CD4-positive, alpha-beta memory T cell (primary cell): ENCODE measurements around the gene SLC6A18. TPM values are rescaled to one million over a fixed set of nuclear protein-coding genes. Genes with fewer than 3 reads are reported as not detected.

Source experiments
- CTCF ChIA-PET: fragments of 350-600 bp; sonication (Branson Sonifier 250); formaldehyde crosslinking; loops from one replicate; lab custom pipeline; 2021; ENCODE audit warnings: inconsistent platforms; ENCODE audit not compliant: partially characterized antibody; lab: Charles Lee
- POLR2A ChIA-PET: fragments of 350-600 bp; sonication (Branson Sonifier 250); formaldehyde crosslinking; loops from one replicate; lab custom pipeline; 2021; ENCODE audit not compliant: partially characterized antibody; lab: Charles Lee
- DNase-seq, 5 donors: peaks; one replicate each; pipeline versions ENCODE4 v3.0.0 to v3.0.0-alpha.2; 2020 to 2022; ENCODE audit warnings: mixed read lengths in 1 of 5
- H3K27ac ChIP-seq: one replicate; pipeline ENCODE4 v1.7.0; 2013; ENCODE audit warnings: low read depth, low read length
- H3K27me3 ChIP-seq: 2 replicates; pipeline ENCODE4 v1.7.0; 2013; ENCODE audit warnings: mild to moderate bottlenecking, low read length, moderate library complexity; ENCODE audit not compliant: insufficient read depth
- H3K36me3 ChIP-seq: 2 replicates; pipeline ENCODE4 v1.7.0; 2013; ENCODE audit warnings: mild to moderate bottlenecking, low read length, moderate library complexity; ENCODE audit not compliant: insufficient read depth
- H3K4me1 ChIP-seq: 2 replicates; pipeline ENCODE4 v1.7.0; 2013; ENCODE audit warnings: mild to moderate bottlenecking, low read length, moderate library complexity; ENCODE audit not compliant: insufficient read depth
- H3K4me3 ChIP-seq, 2 donors: one replicate each; pipeline ENCODE4 v1.7.0; 2013; ENCODE audit warnings: low read length in 2 of 2, mild to moderate bottlenecking in 1 of 2
- H3K9me3 ChIP-seq, 2 donors: one replicate each; pipeline ENCODE4 v1.7.0; 2013; ENCODE audit warnings: low read length in 2 of 2, control low read depth in 1 of 2; ENCODE audit not compliant: control insufficient read depth in 1 of 2
- H3K27ac Mint-ChIP-seq, 7 donors: one replicate each; pipeline ENCODE4 v1.8.0; 2020 to 2021; ENCODE audit warnings: mixed read lengths in 7 of 7, mild to moderate bottlenecking in 6 of 7, inconsistent platforms in 3 of 7, moderate library complexity in 3 of 7
- H3K27me3 Mint-ChIP-seq, 2 donors: one replicate each; pipeline ENCODE4 v1.8.0; 2020 to 2021; ENCODE audit warnings: mixed read lengths in 2 of 2
- H3K36me3 Mint-ChIP-seq, 2 donors: one replicate each; pipeline ENCODE4 v1.8.0; 2020 to 2021; ENCODE audit warnings: mixed read lengths in 2 of 2, inconsistent platforms in 1 of 2, mild to moderate bottlenecking in 1 of 2
- H3K4me1 Mint-ChIP-seq, 4 donors: one replicate each; pipeline ENCODE4 v1.8.0; 2020 to 2021; ENCODE audit warnings: mixed read lengths in 4 of 4, mild to moderate bottlenecking in 1 of 4
- H3K4me3 Mint-ChIP-seq, 8 donors: one replicate each; pipeline ENCODE4 v1.8.0; 2020 to 2021; ENCODE audit warnings: mixed read lengths in 8 of 8, mild to moderate bottlenecking in 7 of 8, moderate library complexity in 6 of 8, inconsistent platforms in 3 of 8
- H3K9me3 Mint-ChIP-seq, 8 donors: one replicate each; pipeline ENCODE4 v1.8.0; 2020 to 2021; ENCODE audit warnings: mixed read lengths in 8 of 8, mild to moderate bottlenecking in 5 of 8, inconsistent platforms in 3 of 8, moderate library complexity in 1 of 8
- intact Hi-C: fragments of 100-400 bp; cut with micrococcal nuclease; formaldehyde crosslinking; loops from one replicate; pipeline ENCODE4 v1.15.1; 2023
- polyA plus RNA-seq, 2 donors: library from polyadenylated mRNA; unstranded; fragments of 300-500 nt; fragmentation: Illumina TruSeq; gene quantifications; one replicate each; pipeline ENCODE4 v1.2.3, GENCODE V29; 2021
- total RNA-seq, 2 experiments: library from RNA; stranded (reverse); gene quantifications; one replicate each; pipeline ENCODE4 v1.2.3, GENCODE V29; 2021

Gene SLC6A18
- total and polyA plus RNA-seq, 4 experiments from 2014 or later: not detected

DNA sequence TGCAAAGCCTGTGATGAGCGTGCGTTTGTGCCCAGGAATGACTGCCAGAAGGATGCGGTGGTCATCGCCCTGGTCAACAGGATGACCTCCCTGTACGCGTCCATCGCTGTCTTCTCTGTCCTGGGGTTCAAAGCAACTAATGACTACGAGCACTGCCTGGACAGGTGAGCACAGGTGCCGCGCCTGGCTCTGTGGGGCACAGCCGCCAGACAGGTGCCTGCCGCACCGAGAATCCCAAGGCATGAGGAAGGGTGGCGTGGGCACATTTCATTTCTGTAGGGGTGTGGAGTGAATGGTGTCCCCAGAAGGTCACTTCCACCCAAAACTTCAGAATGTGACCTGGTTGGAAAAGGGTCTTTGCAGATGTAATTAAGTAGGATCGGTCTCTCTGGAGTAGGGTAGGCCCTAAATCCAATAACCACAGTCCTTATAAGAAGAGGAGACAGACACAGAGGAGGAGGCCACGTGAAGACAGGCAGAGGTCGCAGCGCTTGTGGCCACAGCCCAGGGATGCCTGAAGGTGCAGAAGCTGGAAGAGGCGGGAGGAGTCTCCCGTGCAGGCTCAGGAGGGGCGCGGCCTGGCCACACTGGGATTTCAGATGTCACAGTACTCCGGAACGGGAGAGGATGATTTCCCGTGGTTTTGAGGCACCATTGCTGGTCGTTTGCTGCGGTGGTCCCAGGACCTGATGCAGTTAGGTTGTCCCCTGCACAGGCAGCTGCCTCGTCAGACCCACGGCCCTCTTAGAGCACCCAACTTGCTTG, 15.5 kb downstream of the SLC6A18 start:
- Histone ChIP-seq H3K27ac (no peak overlapping the region), H3K4me3 (no peak overlapping the region), H3K36me3 (no peaks in the 10 kb centered on the region), H3K4me1 (no peaks in the 10 kb centered on the region), H3K9me3 (no peaks in the 10 kb centered on the region), H3K27me3 (no peaks in the 10 kb centered on the region)
- ChIA-PET POLR2A (no interaction called here), CTCF (no interaction called here)
- no peaks in the 10 kb centered on the region for H3K4me1 Mint-ChIP-seq
- intact Hi-C loops: no loop called here
- H3K9me3 Mint-ChIP-seq: peaks cover 4 to 10% (median 6%) of the 10 kb centered on the region in 8 donors
- H3K27me3 Mint-ChIP-seq: peaks cover 8 to 9% of the 10 kb centered on the region in 2 donors
- no peak overlapping the region for H3K4me3 Mint-ChIP-seq
- H3K27ac Mint-ChIP-seq: no peak overlapping the region
- no peaks in the 10 kb centered on the region for H3K36me3 Mint-ChIP-seq
- no peak for DNase-seq

DNA sequence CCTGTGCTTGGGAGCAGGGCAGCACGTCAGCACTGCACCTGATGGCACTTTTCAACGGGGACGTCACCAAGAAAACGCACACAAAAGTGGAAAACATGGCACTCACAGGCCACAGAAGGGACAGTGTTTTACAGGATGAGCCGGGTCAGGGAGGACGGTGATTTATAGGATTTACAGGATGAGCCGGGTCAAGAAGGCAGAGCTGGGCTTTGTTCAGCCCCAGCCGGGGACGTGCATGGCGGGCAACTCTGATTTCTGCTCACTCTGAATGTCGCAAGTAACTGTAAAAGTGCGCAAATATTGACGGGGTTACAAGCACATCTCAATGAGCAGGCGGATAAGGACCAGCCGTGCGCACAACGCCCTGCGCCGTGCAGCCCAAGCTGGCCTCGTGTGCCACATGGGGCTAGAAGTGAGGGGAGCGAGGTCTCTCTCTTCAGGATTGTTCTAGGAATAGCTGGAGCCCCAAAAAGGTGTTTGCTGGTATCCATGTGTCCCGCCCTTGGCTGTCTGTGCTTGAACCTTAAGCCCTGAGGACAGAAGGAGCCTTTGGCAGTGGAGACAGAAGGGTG, 16.4 kb downstream of the SLC6A18 start:
- Mint-ChIP-seq H3K4me1 (no peaks in the 10 kb centered on the region), H3K36me3 (no peaks in the 10 kb centered on the region), H3K27me3 (peaks cover 2 to 6% of the 10 kb centered on the region in 2 donors), H3K4me3 (no peak overlapping the region), H3K9me3 (peaks cover 0 to 3% (median 0%) of the 10 kb centered on the region in 8 donors), H3K27ac (no peak overlapping the region)
- ChIA-PET POLR2A (no interaction called here), CTCF (no interaction called here)
- Histone ChIP-seq H3K9me3 (no peaks in the 10 kb centered on the region), H3K4me1 (no peaks in the 10 kb centered on the region), H3K27me3 (no peaks in the 10 kb centered on the region), H3K4me3 (no peak overlapping the region), H3K36me3 (no peaks in the 10 kb centered on the region), H3K27ac (no peak overlapping the region)
- no peak for DNase-seq
- intact Hi-C loops: no loop called here

DNA sequence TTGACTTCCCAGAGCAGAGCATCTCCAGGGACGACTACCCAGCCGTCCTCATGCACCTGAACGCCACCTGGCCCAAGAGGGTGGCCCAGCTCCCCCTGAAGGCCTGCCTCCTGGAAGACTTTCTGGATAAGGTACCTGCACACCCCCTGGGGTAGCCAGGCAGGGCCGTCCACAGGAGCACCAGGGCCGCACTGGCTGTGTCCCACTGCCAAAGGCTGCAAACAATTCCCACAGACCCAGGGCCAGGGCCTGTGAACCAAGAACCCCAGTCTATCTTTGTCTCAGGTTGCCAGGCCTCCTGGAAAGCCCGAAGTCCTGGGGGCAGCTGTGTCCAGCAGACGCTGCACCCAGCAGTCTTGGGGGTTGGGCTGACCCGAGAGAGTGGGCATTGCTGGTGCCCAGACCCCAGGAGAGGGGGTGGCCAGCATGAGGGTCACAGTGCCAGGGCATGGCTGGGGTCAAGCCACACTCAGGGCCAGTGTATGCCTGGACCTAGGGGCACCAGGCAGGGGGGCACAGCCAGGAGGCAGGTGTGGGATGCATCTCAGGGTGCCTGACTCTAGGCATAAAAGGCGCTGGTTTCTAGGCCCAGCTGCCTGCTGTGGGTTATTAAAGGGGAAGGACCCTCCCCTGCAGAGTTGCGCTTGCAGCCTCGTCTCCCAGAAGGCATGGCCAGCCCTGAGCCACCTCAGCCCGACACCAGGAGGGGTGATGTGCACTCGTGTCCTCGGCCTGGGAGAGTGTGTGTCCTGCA, 17.7 kb downstream of the SLC6A18 start:
- no peaks in the 10 kb centered on the region for H3K4me1 ChIP-seq
- H3K27me3 ChIP-seq: no peaks in the 10 kb centered on the region
- ChIA-PET CTCF (no interaction called here), POLR2A (no interaction called here)
- no peak overlapping the region for H3K27ac ChIP-seq
- no peaks in the 10 kb centered on the region for H3K9me3 ChIP-seq
- Mint-ChIP-seq H3K36me3 (no peaks in the 10 kb centered on the region), H3K4me3 (no peak overlapping the region), H3K27ac (no peak overlapping the region), H3K4me1 (no peaks in the 10 kb centered on the region), H3K27me3 (peaks cover 2 to 8% of the 10 kb centered on the region in 2 donors), H3K9me3 (no peaks in the 10 kb centered on the region)
- H3K4me3 ChIP-seq: no peak overlapping the region
- DNase-seq: no peak
- intact Hi-C loops: no loop called here
- H3K36me3 ChIP-seq: no peaks in the 10 kb centered on the region

- no peaks in the 10 kb centered on the region for H3K27me3 ChIP-seq
- no peak overlapping the region for H3K4me3 ChIP-seq
- H3K27ac ChIP-seq: no peak overlapping the region
- Mint-ChIP-seq H3K27me3 (peaks cover 2 to 8% of the 10 kb centered on the region in 2 donors), H3K4me1 (no peaks in the 10 kb centered on the region), H3K36me3 (no peaks in the 10 kb centered on the region), H3K9me3 (no peaks in the 10 kb centered on the region), H3K4me3 (no peak overlapping the region), H3K27ac (no peak overlapping the region)
- H3K36me3 ChIP-seq: no peaks in the 10 kb centered on the region
- DNase-seq: no peak
- H3K4me1 ChIP-seq: no peaks in the 10 kb centered on the region
- no peaks in the 10 kb centered on the region for H3K9me3 ChIP-seq
- POLR2A ChIA-PET: no interaction called here
- intact Hi-C loops: no loop called here
- CTCF ChIA-PET: no interaction called here
Measured at GRCh38 chr5:1243487-1244130, 18.4 kb downstream of the SLC6A18 start.

GRCh38 chr5:1244255-1244654, 19.1 kb downstream of the SLC6A18 start:
- Histone ChIP-seq H3K27me3 (no peaks in the 10 kb centered on the region), H3K27ac (no peak overlapping the region), H3K4me1 (no peaks in the 10 kb centered on the region), H3K9me3 (no peaks in the 10 kb centered on the region), H3K4me3 (no peak overlapping the region), H3K36me3 (no peaks in the 10 kb centered on the region)
- no peak overlapping the region for H3K27ac Mint-ChIP-seq
- intact Hi-C loops: no loop called here
- no peak overlapping the region for H3K4me3 Mint-ChIP-seq
- CTCF ChIA-PET: no interaction called here
- POLR2A ChIA-PET: no interaction called here
- peaks cover 0 to 3% (median 0%) of the 10 kb centered on the region in 4 donors for H3K4me1 Mint-ChIP-seq
- no peak for DNase-seq
- peaks cover 2 to 8% of the 10 kb centered on the region in 2 donors for H3K27me3 Mint-ChIP-seq
- H3K9me3 Mint-ChIP-seq: no peaks in the 10 kb centered on the region
- no peaks in the 10 kb centered on the region for H3K36me3 Mint-ChIP-seq

GRCh38 chr5:1244976-1245375, 19.8 kb downstream of the SLC6A18 start:
- no peaks in the 10 kb centered on the region for H3K9me3 ChIP-seq
- Mint-ChIP-seq H3K4me3 (no peak overlapping the region), H3K27ac (no peak overlapping the region), H3K4me1 (peaks cover 0 to 3% (median 0%) of the 10 kb centered on the region in 4 donors), H3K9me3 (no peaks in the 10 kb centered on the region), H3K27me3 (peaks cover 2 to 8% of the 10 kb centered on the region in 2 donors), H3K36me3 (no peaks in the 10 kb centered on the region)
- ChIA-PET POLR2A (no interaction called here), CTCF (no interaction called here)
- H3K36me3 ChIP-seq: no peaks in the 10 kb centered on the region
- no peaks in the 10 kb centered on the region for H3K27me3 ChIP-seq
- intact Hi-C loops: no loop called here
- no peak for DNase-seq
- H3K27ac ChIP-seq: no peak overlapping the region
- no peak overlapping the region for H3K4me3 ChIP-seq
- no peaks in the 10 kb centered on the region for H3K4me1 ChIP-seq
